Immature natural killer cell (primary cell): ENCODE data around the gene COG3. TPM values are rescaled to one million over a fixed set of nuclear protein-coding genes. Genes with fewer than 3 reads are reported as not detected.

Source experiments
- DNase-seq, 3 donors: peaks; one replicate each; pipeline ENCODE4 v3.0.0; 2022; ENCODE audit warnings: mixed read lengths in 1 of 3
- H3K27ac Mint-ChIP-seq, 6 donors: one replicate each; pipeline ENCODE4 v1.8.0; 2020; ENCODE audit warnings: mixed read lengths in 6 of 6, mild to moderate bottlenecking in 5 of 6, inconsistent platforms in 4 of 6, moderate library complexity in 3 of 6
- H3K27me3 Mint-ChIP-seq, 3 donors: one replicate each; pipeline ENCODE4 v1.8.0; 2020 to 2021; ENCODE audit warnings: low read depth in 3 of 3, mild to moderate bottlenecking in 3 of 3, mixed read lengths in 3 of 3, moderate library complexity in 3 of 3, inconsistent platforms in 1 of 3
- H3K36me3 Mint-ChIP-seq, 3 donors: one replicate each; pipeline ENCODE4 v1.8.0; 2020; ENCODE audit warnings: mixed read lengths in 3 of 3, inconsistent platforms in 2 of 3, mild to moderate bottlenecking in 2 of 3
- H3K4me1 Mint-ChIP-seq, 2 donors: one replicate each; pipeline ENCODE4 v1.8.0; 2020; ENCODE audit warnings: inconsistent platforms in 2 of 2, mild to moderate bottlenecking in 2 of 2, mixed read lengths in 2 of 2, moderate library complexity in 1 of 2
- H3K4me3 Mint-ChIP-seq, 5 donors: one replicate each; pipeline ENCODE4 v1.8.0; 2020; ENCODE audit warnings: mild to moderate bottlenecking in 5 of 5, mixed read lengths in 5 of 5, inconsistent platforms in 3 of 5, moderate library complexity in 3 of 5
- H3K9me3 Mint-ChIP-seq, 6 donors: one replicate each; pipeline ENCODE4 v1.8.0; 2020; ENCODE audit warnings: mild to moderate bottlenecking in 6 of 6, mixed read lengths in 6 of 6, inconsistent platforms in 4 of 6, moderate library complexity in 3 of 6
- polyA plus RNA-seq, 3 donors: library from polyadenylated mRNA; unstranded; fragments of 300-500 nt; fragmentation: Illumina TruSeq; gene quantifications; one replicate each; pipeline ENCODE4 v1.2.3, GENCODE V29; 2021

The COG3 gene
- polyA plus RNA-seq, 3 donors from 2014 or later = 25.5 to 48.2 (median 27.8) TPM

GRCh38 chr13:45464141-45464686 is 525 bp upstream of the COG3 start:
- H3K27me3 Mint-ChIP-seq = peaks cover 5 to 6% (median 6%) of the 10 kb centered on the region in 3 donors
- DNase-seq = no peak
- no peaks in the 10 kb centered on the region for H3K9me3 Mint-ChIP-seq
- H3K27ac Mint-ChIP-seq = peak overlapping the region; percentile 91 to 96 (median 95)
- peak overlapping the region; percentile 94 to 98 (median 95) for H3K4me3 Mint-ChIP-seq
- H3K36me3 Mint-ChIP-seq = peaks cover under 1 to 7% (median 3%) of the 10 kb centered on the region in 3 donors
- H3K4me1 Mint-ChIP-seq = peaks cover 41 to 49% of the 10 kb centered on the region in 2 donors

- no peaks in the 10 kb centered on the region for H3K9me3 Mint-ChIP-seq
- DNase-seq = no peak
- H3K4me1 Mint-ChIP-seq = peaks cover 56 to 70% of the 10 kb centered on the region in 2 donors
- H3K27ac Mint-ChIP-seq = peak overlapping the region; percentile 23 to 96 (median 92)
- peaks cover 2 to 5% (median 5%) of the 10 kb centered on the region in 3 donors for H3K27me3 Mint-ChIP-seq
- peaks cover 0 to 3% (median 0%) of the 10 kb centered on the region in 3 donors for H3K36me3 Mint-ChIP-seq
- H3K4me3 Mint-ChIP-seq = peak overlapping the region; percentile 79 to 98 (median 95)
Measured at GRCh38 chr13:45466359-45466758, 1.6 kb downstream of the COG3 start.

GRCh38 chr13:45468635-45469034 is 3.9 kb downstream of the COG3 start:
- Mint-ChIP-seq H3K27ac (peak overlapping the region in 5 of 6 donors; percentile 32 to 73 (median 53)), H3K4me1 (peaks cover 75 to 93% of the 10 kb centered on the region in 2 donors), H3K36me3 (peaks cover 0 to 3% (median 0%) of the 10 kb centered on the region in 3 donors), H3K27me3 (peaks cover 2 to 7% (median 5%) of the 10 kb centered on the region in 3 donors), H3K9me3 (no peaks in the 10 kb centered on the region), H3K4me3 (peak overlapping the region in 1 of 5 donors; percentile 26)
- DNase-seq = no peak

GRCh38 chr13:45472171-45472705 is 7.5 kb downstream of the COG3 start:
- no peak for DNase-seq
- H3K27ac Mint-ChIP-seq = peak overlapping the region in 1 of 6 donors; percentile 20
- H3K4me3 Mint-ChIP-seq = no peak overlapping the region
- H3K36me3 Mint-ChIP-seq = peaks cover 0 to 3% (median under 1%) of the 10 kb centered on the region in 3 donors
- no peaks in the 10 kb centered on the region for H3K9me3 Mint-ChIP-seq
- peaks cover 67 to 92% of the 10 kb centered on the region in 2 donors for H3K4me1 Mint-ChIP-seq
- peaks cover 0 to 2% (median 2%) of the 10 kb centered on the region in 3 donors for H3K27me3 Mint-ChIP-seq

GRCh38 chr13:45473627-45474026 is 8.9 kb downstream of the COG3 start:
- H3K4me1 Mint-ChIP-seq = peaks cover 56 to 78% of the 10 kb centered on the region in 2 donors
- no peak overlapping the region for H3K27ac Mint-ChIP-seq
- DNase-seq = no peak
- no peaks in the 10 kb centered on the region for H3K9me3 Mint-ChIP-seq
- H3K27me3 Mint-ChIP-seq = peaks cover 0 to 2% (median 0%) of the 10 kb centered on the region in 3 donors
- H3K36me3 Mint-ChIP-seq = peaks cover 0 to 6% (median 3%) of the 10 kb centered on the region in 3 donors
- no peak overlapping the region for H3K4me3 Mint-ChIP-seq

GRCh38 chr13:45474584-45475454 is 10.1 kb downstream of the COG3 start:
- Mint-ChIP-seq H3K4me3 (peak overlapping the region in 4 of 5 donors; percentile 3 to 69 (median 52)), H3K27me3 (peaks cover 0 to 2% (median 0%) of the 10 kb centered on the region in 3 donors), H3K9me3 (no peaks in the 10 kb centered on the region), H3K27ac (peak overlapping the region in 5 of 6 donors; percentile 26 to 71 (median 49)), H3K4me1 (peaks cover 52 to 77% of the 10 kb centered on the region in 2 donors), H3K36me3 (peaks cover 0 to 6% (median 3%) of the 10 kb centered on the region in 3 donors)
- no peak for DNase-seq

- H3K27ac Mint-ChIP-seq = peak overlapping the region in 3 of 6 donors; percentile 2 to 55 (median 35)
- H3K36me3 Mint-ChIP-seq = peaks cover 14 to 35% (median 16%) of the 10 kb centered on the region in 3 donors
- H3K4me1 Mint-ChIP-seq = peaks cover 15 to 40% of the 10 kb centered on the region in 2 donors
- no peaks in the 10 kb centered on the region for H3K27me3 Mint-ChIP-seq
- no peaks in the 10 kb centered on the region for H3K9me3 Mint-ChIP-seq
- no peak for DNase-seq
- H3K4me3 Mint-ChIP-seq = no peak overlapping the region
Measured at GRCh38 chr13:45479661-45480060, 14.9 kb downstream of the COG3 start.

- Mint-ChIP-seq H3K4me3 (no peak overlapping the region), H3K27me3 (no peaks in the 10 kb centered on the region), H3K36me3 (peaks cover 16 to 41% (median 22%) of the 10 kb centered on the region in 3 donors), H3K9me3 (no peaks in the 10 kb centered on the region), H3K4me1 (peaks cover 3 to 22% of the 10 kb centered on the region in 2 donors), H3K27ac (no peak overlapping the region)
- DNase-seq = no peak
Measured at GRCh38 chr13:45481688-45482087, 16.9 kb downstream of the COG3 start.

- DNase-seq = no peak
- Mint-ChIP-seq H3K27ac (peak overlapping the region in 1 of 6 donors; percentile 10), H3K4me1 (peaks cover 3 to 19% of the 10 kb centered on the region in 2 donors), H3K36me3 (peaks cover 19 to 45% (median 25%) of the 10 kb centered on the region in 3 donors), H3K9me3 (no peaks in the 10 kb centered on the region), H3K27me3 (no peaks in the 10 kb centered on the region), H3K4me3 (no peak overlapping the region)
Measured at GRCh38 chr13:45482571-45483173, 17.9 kb downstream of the COG3 start.

- H3K9me3 Mint-ChIP-seq = no peaks in the 10 kb centered on the region
- H3K4me1 Mint-ChIP-seq = no peaks in the 10 kb centered on the region
- H3K27me3 Mint-ChIP-seq = no peaks in the 10 kb centered on the region
- no peak overlapping the region for H3K4me3 Mint-ChIP-seq
- peak overlapping the region in 1 of 6 donors; percentile 16 for H3K27ac Mint-ChIP-seq
- H3K36me3 Mint-ChIP-seq = peaks cover 19 to 41% (median 25%) of the 10 kb centered on the region in 3 donors
- no peak for DNase-seq
Measured at GRCh38 chr13:45487604-45488003, 22.9 kb downstream of the COG3 start.

GRCh38 chr13:45490068-45490467 is 25.3 kb downstream of the COG3 start:
- Mint-ChIP-seq H3K4me1 (no peaks in the 10 kb centered on the region), H3K36me3 (peaks cover 8 to 30% (median 12%) of the 10 kb centered on the region in 3 donors), H3K27ac (peak overlapping the region in 1 of 6 donors; percentile 22), H3K4me3 (no peak overlapping the region), H3K27me3 (no peaks in the 10 kb centered on the region), H3K9me3 (no peaks in the 10 kb centered on the region)
- no peak for DNase-seq

- H3K27me3 Mint-ChIP-seq = no peaks in the 10 kb centered on the region
- no peak for DNase-seq
- H3K4me1 Mint-ChIP-seq = no peaks in the 10 kb centered on the region
- no peak overlapping the region for H3K27ac Mint-ChIP-seq
- H3K4me3 Mint-ChIP-seq = no peak overlapping the region
- no peaks in the 10 kb centered on the region for H3K9me3 Mint-ChIP-seq
- peaks cover 7 to 23% (median 10%) of the 10 kb centered on the region in 3 donors for H3K36me3 Mint-ChIP-seq
Measured at GRCh38 chr13:45492538-45492937, 27.8 kb downstream of the COG3 start.

- H3K9me3 Mint-ChIP-seq = no peaks in the 10 kb centered on the region
Measured at GRCh38 chr13:45496942-45497341, 32.2 kb downstream of the COG3 start.

More at GRCh38 chr13:45496942-45497341, 32.2 kb downstream of the COG3 start:
- Mint-ChIP-seq H3K4me1 (peaks cover 6 to 24% of the 10 kb centered on the region in 2 donors), H3K27ac (peak overlapping the region in 2 of 6 donors; percentile 13 to 46), H3K36me3 (peaks cover 23 to 37% (median 24%) of the 10 kb centered on the region in 3 donors), H3K27me3 (no peaks in the 10 kb centered on the region), H3K4me3 (no peak overlapping the region)
- no peak for DNase-seq
